NT2/D1 (cell line): ENCODE data around the gene ASNS.

ENCODE experiments used
- DNase-seq: peaks from one replicate; pipeline ENCODE4 v3.0.0-alpha.2; 2011; ENCODE audit warnings: low read depth, low spot score
- H3K27me3 ChIP-seq: 2 replicates; pipeline ENCODE4 v1.6.0; 2011; ENCODE audit warnings: mild to moderate bottlenecking; ENCODE audit not compliant: insufficient read length, insufficient read depth
- H3K36me3 ChIP-seq: 2 replicates; pipeline ENCODE4 v1.6.1; 2011; ENCODE audit warnings: mild to moderate bottlenecking, low read length, mixed read lengths; ENCODE audit not compliant: insufficient read depth, insufficient read length
- H3K4me1 ChIP-seq: 2 replicates; pipeline ENCODE4 v1.5.1; 2011; ENCODE audit not compliant: insufficient read depth, insufficient read length
- H3K4me3 ChIP-seq: 2 replicates; pipeline ENCODE4 v1.5.1; 2011; ENCODE audit warnings: low read depth; ENCODE audit not compliant: insufficient read length
- H3K9ac ChIP-seq: 2 replicates; pipeline ENCODE4 v1.6.0; 2011; ENCODE audit warnings: low read depth; ENCODE audit not compliant: insufficient read length
- H3K9me3 ChIP-seq: 2 replicates; pipeline ENCODE4 v1.5.1; 2011; ENCODE audit warnings: mild to moderate bottlenecking, low read length; ENCODE audit not compliant: insufficient read depth
- SUZ12 ChIP-seq: IDR thresholded peaks from 2 replicates; pipeline ENCODE4 v1.6.1; 2011; ENCODE audit not compliant: insufficient read length, insufficient read depth; ENCODE audit errors: extremely low read depth
- YY1 ChIP-seq: IDR thresholded peaks from 2 replicates; pipeline ENCODE4 v1.6.1; 2011; ENCODE audit not compliant: insufficient read length, insufficient read depth
- ZNF274 ChIP-seq: IDR thresholded peaks from 2 replicates; pipeline ENCODE4 v1.6.1; 2011; ENCODE audit warnings: mild to moderate bottlenecking, low read depth, low read length

The ASNS gene

DNA sequence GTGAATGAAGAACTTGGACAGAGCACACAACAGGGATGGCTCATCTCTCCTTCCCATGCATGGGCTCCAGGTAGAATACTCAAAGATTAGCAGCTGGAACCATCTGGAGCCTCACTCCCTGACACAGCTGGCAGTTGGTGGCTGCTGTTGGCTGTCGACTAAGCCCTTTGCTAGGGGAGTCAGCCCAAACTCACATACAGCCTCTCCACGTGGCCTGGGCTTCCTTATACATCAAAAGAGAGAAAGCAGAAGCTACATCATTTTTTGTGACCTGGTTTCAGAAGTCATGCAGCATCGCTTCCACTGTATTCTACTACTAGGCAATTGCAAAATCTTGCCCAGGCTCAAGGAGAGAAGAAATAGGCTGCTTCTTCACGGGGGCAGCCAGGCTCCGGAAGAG, 24.4 kb downstream of the ASNS start:
- no peak for TF ChIP-seq SUZ12
- TF ChIP-seq ZNF274: no peak
- no peak for TF ChIP-seq YY1
- Histone ChIP-seq H3K9me3 (peaks cover 10% of the 10 kb centered on the region; the same call in 1 of the 2 replicates), H3K4me1 (no peaks in the 10 kb centered on the region), H3K4me3 (no peak overlapping the region), H3K9ac (no peak overlapping the region), H3K36me3 (peaks cover 7% of the 10 kb centered on the region), H3K27me3 (no peaks in the 10 kb centered on the region)
- no peak for DNase-seq

DNA sequence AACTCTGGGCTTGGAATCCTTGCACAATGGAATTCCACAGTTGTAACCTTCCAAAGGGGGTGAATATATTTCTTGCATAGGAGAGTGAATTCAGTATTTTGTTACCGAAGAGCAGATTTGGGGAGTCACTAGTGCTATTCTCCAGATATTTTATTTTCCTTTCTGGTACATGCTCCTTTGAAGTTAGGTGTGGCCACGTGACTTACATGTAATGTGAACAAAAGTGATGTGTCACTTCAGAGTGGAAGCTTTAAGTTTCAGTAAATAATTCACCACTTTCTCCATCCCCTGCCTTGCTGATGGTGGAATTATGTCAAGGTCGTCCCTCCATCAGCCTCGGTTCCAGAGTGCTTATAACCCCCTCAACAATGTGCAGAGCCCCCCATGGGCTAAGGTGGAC, 25.3 kb downstream of the ASNS start:
- Histone ChIP-seq H3K27me3 (no peaks in the 10 kb centered on the region), H3K36me3 (peaks cover 3% of the 10 kb centered on the region), H3K4me3 (no peak overlapping the region), H3K9ac (no peak overlapping the region), H3K9me3 (peaks cover 19% of the 10 kb centered on the region; the same call in 1 of the 2 replicates), H3K4me1 (no peaks in the 10 kb centered on the region)
- TF ChIP-seq ZNF274 (no peak), SUZ12 (no peak), YY1 (no peak)
- DNase-seq: no peak

DNA sequence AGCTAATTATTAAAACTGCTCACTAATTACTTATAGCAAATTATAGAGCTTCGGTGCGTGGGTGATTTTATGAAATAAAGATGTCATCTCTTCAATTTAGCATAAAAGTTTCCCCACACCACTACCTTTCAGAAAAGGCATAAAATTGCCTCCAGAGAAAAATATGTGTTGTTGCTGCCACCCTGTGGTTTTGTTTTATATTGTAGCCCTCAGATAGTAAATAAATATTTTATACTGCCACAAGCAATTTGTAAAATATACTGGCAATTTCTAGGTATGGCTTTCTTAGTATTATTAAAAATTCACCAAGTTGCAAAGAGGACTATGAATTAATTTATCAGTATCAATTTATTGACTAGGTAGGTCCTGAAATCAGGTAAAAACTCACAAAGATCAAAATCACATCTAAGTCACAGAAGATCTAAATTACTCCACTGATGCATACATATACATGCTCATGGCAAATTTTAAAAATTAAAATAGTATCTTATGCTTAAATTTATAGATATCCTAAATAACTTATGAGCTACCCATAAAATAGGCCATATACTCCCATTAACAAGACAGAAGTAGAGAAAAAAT, 26.5 kb downstream of the ASNS start:
- H3K27me3 ChIP-seq: no peaks in the 10 kb centered on the region
- no peaks in the 10 kb centered on the region for H3K4me1 ChIP-seq
- DNase-seq: peak; percentile 15
- no peak overlapping the region for H3K9ac ChIP-seq
- H3K36me3 ChIP-seq: no peaks in the 10 kb centered on the region
- TF ChIP-seq SUZ12 (no peak), ZNF274 (no peak)
- H3K9me3 ChIP-seq: peaks cover 20% of the 10 kb centered on the region; the same call in 1 of the 2 replicates
- no peak overlapping the region for H3K4me3 ChIP-seq

DNA sequence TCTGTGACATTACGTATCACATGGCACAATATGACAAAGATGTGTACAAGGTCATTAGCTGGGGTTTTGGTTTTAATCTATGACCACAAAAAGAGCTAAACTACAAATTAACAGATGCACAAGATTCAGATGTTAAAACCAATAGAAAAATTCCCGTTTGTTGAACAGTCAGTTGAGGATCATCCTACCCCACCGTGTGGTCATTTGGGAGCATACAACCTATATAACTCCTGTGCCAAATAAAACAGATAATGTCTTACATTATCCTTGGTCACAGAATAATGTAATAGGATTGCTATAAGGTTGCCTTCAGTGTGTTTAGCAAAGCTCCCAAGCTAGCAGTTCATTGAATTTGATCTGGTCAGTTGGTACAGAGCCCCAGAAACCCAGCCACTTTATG, 28.2 kb downstream of the ASNS start:
- no peak overlapping the region for H3K4me3 ChIP-seq
- no peaks in the 10 kb centered on the region for H3K36me3 ChIP-seq
- no peak for DNase-seq
- peaks cover 20% of the 10 kb centered on the region; the same call in 1 of the 2 replicates for H3K9me3 ChIP-seq
- no peak for TF ChIP-seq ZNF274
- TF ChIP-seq SUZ12: no peak
- TF ChIP-seq YY1: no peak
- H3K4me1 ChIP-seq: no peaks in the 10 kb centered on the region
- no peak overlapping the region for H3K9ac ChIP-seq
- H3K27me3 ChIP-seq: no peaks in the 10 kb centered on the region

DNA sequence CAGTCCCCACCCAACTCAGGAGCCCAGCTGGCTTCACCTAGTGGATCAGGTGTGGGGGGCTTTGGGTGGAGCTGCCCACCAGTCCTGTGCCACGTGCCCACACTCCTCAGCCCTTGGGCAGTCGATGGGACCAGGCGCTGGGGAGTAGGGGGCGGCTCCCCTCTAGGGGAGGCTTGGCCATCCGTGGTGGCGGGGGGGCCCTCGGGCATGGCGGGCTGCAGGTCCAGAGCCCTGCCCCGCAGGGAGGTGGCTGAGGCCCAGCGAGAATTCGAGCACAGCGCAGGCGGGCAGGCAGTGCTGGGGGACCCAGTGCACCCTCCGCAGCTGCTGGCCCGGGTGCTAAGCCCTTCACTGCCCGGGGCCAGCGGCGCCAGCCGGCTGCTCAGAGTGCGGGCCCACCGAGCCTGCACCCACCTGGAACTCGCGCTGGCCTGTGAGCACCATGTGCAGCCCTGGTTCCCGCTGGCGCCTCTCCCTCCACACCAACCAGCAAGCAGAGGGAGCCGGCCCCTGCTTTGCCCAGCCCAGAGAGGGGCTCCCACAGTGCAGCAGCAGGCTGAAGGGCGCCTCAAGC, 29.3 kb downstream of the ASNS start:
- no peak for TF ChIP-seq SUZ12
- no peak for TF ChIP-seq ZNF274
- TF ChIP-seq YY1: no peak
- H3K27me3 ChIP-seq: no peaks in the 10 kb centered on the region
- H3K4me1 ChIP-seq: no peaks in the 10 kb centered on the region
- H3K4me3 ChIP-seq: no peak overlapping the region
- no peak overlapping the region for H3K9ac ChIP-seq
- no peaks in the 10 kb centered on the region for H3K36me3 ChIP-seq
- peaks cover 20% of the 10 kb centered on the region; the same call in 1 of the 2 replicates for H3K9me3 ChIP-seq
- no peak for DNase-seq

DNA sequence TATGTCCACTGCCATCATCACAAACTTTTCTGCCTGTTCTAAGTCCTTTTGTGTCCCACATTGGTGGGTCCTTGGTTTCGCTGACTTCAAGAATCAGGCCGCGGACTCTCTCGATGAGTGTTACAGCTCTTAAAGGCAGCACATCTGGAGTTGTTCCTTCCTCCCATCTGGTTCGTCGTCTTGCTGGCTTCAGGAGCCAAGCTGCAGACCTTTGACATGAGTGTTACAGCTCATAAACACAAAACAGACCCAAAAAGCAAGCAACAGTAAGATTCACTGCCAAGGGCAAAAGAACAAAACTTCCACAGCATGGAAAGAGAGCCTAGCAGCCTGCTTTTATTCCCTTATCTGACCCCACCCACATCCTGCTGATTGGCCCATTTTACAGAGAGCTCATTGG, 30.2 kb downstream of the ASNS start:
- no peaks in the 10 kb centered on the region for H3K27me3 ChIP-seq
- no peak for DNase-seq
- TF ChIP-seq YY1 (no peak), ZNF274 (no peak), SUZ12 (no peak)
- no peak overlapping the region for H3K4me3 ChIP-seq
- H3K9ac ChIP-seq: no peak overlapping the region
- no peaks in the 10 kb centered on the region for H3K4me1 ChIP-seq
- no peaks in the 10 kb centered on the region for H3K36me3 ChIP-seq
- peaks cover 20% of the 10 kb centered on the region; the same call in 1 of the 2 replicates for H3K9me3 ChIP-seq

DNA sequence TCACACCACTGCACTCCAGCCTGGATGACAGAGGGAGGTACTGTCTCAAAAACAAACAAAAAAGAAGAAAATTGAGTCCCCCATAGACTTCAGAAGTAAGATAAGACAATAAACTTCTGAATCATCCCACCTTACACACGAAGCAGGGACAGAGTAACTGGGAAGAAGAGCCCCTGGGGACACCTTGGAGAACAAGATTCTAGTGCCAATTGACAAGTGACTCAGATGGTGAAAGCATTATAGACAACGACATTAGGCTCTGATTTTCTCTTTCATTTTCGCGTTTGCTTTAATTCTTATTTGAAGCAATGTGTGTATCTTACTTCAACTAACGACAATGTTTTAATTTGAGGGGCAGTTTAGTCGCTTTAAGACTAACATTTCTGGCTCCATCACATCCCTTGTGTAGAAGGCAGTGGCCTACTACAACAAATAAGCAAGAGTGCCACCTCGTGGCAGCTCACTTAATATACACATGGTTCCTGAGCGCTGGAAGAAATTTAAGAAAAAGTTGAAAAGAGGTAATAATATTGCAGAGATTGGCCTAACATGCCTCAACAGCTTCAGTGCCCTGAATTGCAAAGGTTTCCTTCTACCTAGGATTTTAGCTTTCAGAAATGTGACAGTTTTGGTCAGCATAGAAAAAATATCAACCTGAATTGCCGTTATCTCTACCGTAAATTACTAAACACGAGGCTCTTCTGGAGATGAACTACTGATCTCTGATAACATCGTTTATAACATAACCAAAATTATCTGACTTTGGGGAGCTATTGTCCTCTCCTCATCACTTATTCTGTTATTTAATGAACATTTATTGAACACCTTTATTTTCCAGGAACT, 36.7 kb downstream of the ASNS start:
- H3K27me3 ChIP-seq: no peaks in the 10 kb centered on the region
- no peak for TF ChIP-seq SUZ12
- TF ChIP-seq YY1: no peak
- TF ChIP-seq ZNF274: no peak
- H3K4me1 ChIP-seq: no peaks in the 10 kb centered on the region

More for the DNA sequence above, 36.7 kb downstream of the ASNS start:
- H3K9ac ChIP-seq: no peak overlapping the region
- DNase-seq: peak; percentile 63
- no peak overlapping the region for H3K4me3 ChIP-seq
- H3K36me3 ChIP-seq: no peaks in the 10 kb centered on the region
- H3K9me3 ChIP-seq: no peaks in the 10 kb centered on the region
